HG03159 (cell line): Measurements from ENCODE around the gene AKAP6.

Experiments used
- ATAC-seq: cut with Tn5 transposase; IDR thresholded peaks from one replicate; pipeline ENCODE4 v1.9.1; 2021; ENCODE audit warnings: mild to moderate bottlenecking, moderate library complexity; ENCODE audit not compliant: unreplicated experiment

AKAP6 gene

DNA sequence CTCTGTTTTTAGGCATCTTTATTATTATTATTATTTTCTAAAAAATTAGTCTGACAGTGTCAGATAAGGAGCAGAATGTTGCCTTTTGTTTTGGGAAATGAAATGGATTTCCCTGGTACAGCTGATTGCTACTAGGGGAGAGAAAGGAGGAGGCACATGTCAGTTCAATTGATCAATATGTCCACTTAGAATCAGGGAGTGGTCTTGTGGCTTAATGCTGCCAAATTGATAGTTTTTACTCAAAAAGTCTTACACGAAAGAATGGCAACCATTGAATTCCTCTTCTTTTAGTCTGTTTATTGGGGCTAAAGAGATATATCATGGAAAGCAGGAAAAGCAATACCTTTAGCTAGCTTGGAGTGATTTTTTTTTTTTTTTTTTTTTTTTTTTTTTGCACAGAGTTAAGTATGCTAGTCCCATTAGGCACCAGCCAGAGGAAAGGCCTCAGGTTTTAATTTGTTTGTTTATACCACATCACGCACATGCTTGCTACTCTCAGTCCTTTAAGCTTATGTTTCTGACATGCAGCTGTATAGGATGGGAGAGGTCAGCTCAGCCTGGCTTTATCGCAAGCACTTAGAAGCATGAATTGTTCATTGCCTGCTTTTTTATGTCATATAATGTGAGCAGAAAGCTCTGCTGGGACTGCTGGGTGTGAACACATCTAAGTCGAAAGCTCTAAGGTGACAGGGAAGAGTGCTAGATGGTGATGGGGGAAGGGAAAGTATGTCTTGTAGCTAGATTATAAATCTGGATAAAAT, 1.4 kb downstream of the AKAP6 start:
- no peak for ATAC-seq

DNA sequence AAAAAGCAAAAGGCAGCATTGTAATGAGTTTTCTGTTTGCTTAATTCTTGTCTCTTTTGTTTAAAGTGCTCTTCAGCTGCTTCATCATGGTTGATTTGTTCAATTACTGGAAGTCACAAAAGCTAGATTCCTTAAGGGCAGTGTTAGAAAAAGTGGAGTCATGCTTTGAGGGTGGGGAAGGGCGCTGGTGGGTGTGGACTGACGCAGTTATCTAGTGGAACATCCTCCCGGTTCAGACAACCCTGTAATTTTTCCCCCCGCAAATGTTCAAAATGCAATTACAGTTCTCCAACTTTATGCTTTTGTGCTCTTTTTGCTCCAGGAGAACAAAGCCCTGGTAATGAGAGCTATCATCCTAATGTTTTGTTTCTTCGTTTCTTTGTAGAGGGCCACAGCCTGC, 2.1 kb downstream of the AKAP6 start:
- ATAC-seq = no peak

GRCh38 chr14:32332415-32333316, 3.6 kb downstream of the AKAP6 start:
- no peak for ATAC-seq

- no peak for ATAC-seq
Observed at GRCh38 chr14:32336702-32337101, 7.6 kb downstream of the AKAP6 start.

- ATAC-seq = no peak
Observed at GRCh38 chr14:32337759-32338158, 8.7 kb downstream of the AKAP6 start.

GRCh38 chr14:32339188-32339587, 10.1 kb downstream of the AKAP6 start:
- ATAC-seq = no peak

- no peak for ATAC-seq
Observed at GRCh38 chr14:32341947-32342846, 13.1 kb downstream of the AKAP6 start.

DNA sequence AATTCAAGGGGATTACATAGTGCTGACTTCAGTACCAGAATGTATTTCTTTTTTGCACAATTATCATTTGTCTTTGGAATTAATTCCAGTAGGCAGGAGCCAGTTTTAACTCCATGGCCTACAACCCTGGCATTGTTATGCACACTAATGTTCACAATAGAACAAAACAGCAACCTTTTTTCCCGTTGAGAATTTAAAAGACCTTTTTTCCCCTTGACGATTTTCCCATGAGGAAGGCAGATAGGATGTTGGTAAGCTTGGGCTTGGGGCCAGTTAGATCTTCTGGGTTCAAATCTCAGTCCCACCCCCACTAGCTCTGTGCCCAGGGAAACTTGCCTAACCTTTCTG, 13.7 kb downstream of the AKAP6 start:
- ATAC-seq = no peak

DNA sequence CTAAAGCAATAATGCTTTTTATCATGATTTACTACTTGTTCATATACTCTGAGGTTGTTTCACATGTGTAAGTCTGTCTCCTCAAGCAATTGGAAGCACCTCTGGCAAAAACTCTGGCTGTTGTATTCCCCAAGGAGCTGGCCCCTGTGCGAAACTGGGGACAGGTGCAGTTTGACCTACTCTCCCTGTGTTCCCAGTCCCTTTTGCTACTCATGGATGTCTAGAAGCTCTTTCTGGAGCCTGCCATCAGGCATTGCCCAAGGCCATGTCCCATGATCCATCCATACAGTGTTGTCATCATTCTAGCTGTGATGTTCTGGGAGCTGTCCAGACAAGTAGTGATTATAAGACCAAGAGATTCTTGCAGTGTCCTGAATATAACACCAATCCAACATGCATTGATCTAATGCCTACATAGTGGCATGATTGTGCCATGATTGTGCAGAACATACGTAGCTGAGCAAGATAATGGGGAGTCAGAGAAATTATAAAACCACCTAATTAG, 14.9 kb downstream of the AKAP6 start:
- ATAC-seq = no peak

DNA sequence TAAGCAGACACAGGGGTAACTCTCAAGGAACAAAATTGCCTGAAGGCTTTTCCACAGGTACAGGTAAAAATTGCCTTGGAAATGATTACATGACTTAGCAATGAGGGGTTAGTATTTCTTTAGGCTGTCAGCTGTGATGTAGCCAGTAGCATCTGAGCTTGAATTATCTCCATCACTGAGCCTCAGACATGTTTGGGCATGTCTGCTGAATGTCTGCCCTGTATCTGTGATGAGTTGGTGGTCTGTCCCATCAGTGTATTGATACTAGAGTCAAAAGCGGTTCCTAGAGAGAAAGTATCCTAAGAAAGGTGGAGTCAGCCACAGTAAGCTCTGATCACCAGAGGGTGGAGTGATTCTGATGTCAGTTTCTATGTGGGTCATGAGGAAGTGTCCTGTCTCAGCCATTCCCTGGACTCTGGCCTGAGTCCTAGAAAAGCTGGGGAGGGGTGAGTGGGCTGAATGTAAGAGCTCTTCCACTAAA, 16.3 kb downstream of the AKAP6 start:
- ATAC-seq = no peak

- no peak for ATAC-seq
Observed at GRCh38 chr14:32349322-32349721, 20.2 kb downstream of the AKAP6 start.

- ATAC-seq = peak; percentile 100
Observed at GRCh38 chr14:32350020-32350419, 20.9 kb downstream of the AKAP6 start.

DNA sequence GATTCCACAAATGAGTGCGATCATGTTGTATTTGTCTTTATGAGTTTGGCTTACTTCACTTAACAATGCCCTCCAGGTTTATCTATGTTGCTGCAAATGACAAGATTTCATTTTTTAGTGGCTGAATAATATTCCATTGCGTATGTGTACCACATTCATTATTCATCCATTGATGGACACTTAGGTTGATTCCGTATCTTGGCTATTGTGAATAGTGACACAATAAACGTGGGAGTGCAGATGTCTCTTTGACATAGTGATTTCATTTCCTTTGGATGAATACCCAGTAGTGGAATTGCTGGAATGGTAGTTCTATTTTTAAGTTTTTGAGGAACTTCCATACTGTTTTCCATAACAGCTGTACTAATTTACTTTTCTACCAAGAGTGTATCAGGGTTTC, 23.5 kb downstream of the AKAP6 start:
- no peak for ATAC-seq

DNA sequence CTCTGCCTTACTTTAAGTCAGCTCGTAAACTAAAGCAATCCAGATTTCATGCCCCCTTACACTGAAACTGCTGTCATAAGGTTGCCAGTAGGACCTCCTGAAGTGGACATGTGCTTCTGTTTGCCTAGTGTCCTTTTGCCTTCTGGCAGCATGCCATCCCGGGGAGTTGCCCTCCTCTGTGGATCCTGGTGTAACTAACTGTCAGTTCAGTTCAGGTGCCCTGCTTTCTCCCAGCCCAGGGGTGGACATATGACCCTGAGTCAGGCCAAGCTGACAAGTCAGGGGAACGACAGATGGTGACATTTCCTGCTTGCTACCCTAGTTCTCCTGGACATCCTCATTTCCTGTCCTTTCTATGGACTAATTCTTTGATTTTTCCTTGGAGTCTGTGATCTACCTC, 25.6 kb downstream of the AKAP6 start:
- ATAC-seq = no peak

GRCh38 chr14:32358781-32359180, 29.7 kb downstream of the AKAP6 start:
- ATAC-seq = no peak

DNA sequence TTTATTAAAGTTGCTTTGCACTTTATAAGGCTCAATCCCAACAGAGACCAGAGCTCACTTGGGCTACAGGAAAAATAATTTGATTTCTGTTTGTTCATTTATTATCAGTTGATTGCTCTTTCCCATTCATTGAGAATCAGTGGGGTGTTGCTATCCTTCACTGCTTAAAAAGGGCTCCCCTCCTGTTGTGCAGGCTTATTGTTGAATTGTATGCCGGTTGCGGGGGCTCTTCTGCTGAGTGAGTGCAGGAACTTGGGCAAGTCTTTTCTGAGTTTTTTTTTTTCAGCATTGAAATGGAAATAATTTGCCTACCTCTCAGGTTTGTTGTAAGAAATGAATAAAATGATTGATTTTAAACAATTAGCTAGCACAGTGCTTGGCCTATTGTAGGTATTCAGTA, 32.6 kb downstream of the AKAP6 start:
- no peak for ATAC-seq

- no peak for ATAC-seq
Observed at GRCh38 chr14:32363761-32364160, 34.7 kb downstream of the AKAP6 start.

GRCh38 chr14:32364941-32365340, 35.8 kb downstream of the AKAP6 start:
- ATAC-seq = no peak

GRCh38 chr14:32366256-32366879, 37.3 kb downstream of the AKAP6 start:
- no peak for ATAC-seq

DNA sequence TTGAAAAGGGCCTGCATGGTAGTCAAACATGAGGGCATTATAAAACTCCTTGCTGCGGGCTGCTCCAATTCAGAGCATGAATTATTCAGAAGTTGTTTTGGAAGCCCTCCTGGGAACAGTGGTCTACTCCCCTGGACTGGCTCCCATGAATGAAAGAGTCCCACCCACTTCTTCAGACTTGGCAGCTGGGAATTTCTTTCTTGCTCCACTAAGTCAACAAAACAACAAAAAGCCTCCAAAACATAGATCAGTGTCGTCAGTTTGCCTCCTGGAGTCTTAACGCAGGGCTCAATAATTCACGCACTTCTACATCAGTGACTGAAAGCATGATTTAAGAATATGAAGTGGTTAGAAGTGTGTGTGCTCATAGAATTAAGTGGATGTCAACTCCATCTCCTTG, 37.9 kb downstream of the AKAP6 start:
- no peak for ATAC-seq
